ENCODE data around the gene PRKCA. TPM values are rescaled to one million over a fixed set of nuclear protein-coding genes. Genes with fewer than 3 reads are reported as not detected.

Gene PRKCA
- total RNA-seq, 2 donors from 2014 or later = 6.5 to 6.6 TPM

GRCh38 chr17:66564992-66565465 lies 262.6 kb downstream of the PRKCA start:
- H3K36me3 ChIP-seq (replicated peaks in 1 of 2; ENCODE audit: insufficient read depth in 1 of 2, low read depth in 2 of 2) = no peaks in the 10 kb centered on the region
- H3K9me3 ChIP-seq = no peaks in the 10 kb centered on the region
- TF ChIP-seq POLR2A (IDR thresholded peaks at IDR 0.05) (no peak), CTCF (IDR thresholded peaks at IDR 0.05) (no peak)
- H3K4me1 ChIP-seq = no peaks in the 10 kb centered on the region
- 87 to 88% methylated on average over 4 of the region's 4 CpGs for WGBS, 2 donors
- H3K4me3 ChIP-seq = no peak overlapping the region
- DNase-seq (no peak), ATAC-seq (no peak)
- no peak overlapping the region for H3K27ac ChIP-seq
- intact Hi-C loops (cut with DNase I) = no loop called here
- no peaks in the 10 kb centered on the region for H3K27me3 ChIP-seq

GRCh38 chr17:66567234-66568170 lies 265.1 kb downstream of the PRKCA start:
- H3K36me3 ChIP-seq (replicated peaks in 1 of 2; ENCODE audit: insufficient read depth in 1 of 2, low read depth in 2 of 2) = no peaks in the 10 kb centered on the region
- WGBS, 2 donors = 42 to 49% methylated on average over 15 of the region's 15 CpGs
- intact Hi-C loops (cut with DNase I) = no loop called here
- ATAC-seq = peak; percentile 79
- no peaks in the 10 kb centered on the region for H3K9me3 ChIP-seq
- no peak overlapping the region for H3K27ac ChIP-seq
- TF ChIP-seq POLR2A (IDR thresholded peaks at IDR 0.05) = no peak
- peak; percentile 54 to 86 (median 82) for TF ChIP-seq CTCF (IDR thresholded peaks at IDR 0.05)
- peak; percentile 75 to 89 (median 83) for DNase-seq
- H3K4me3 ChIP-seq = no peak overlapping the region
- no peaks in the 10 kb centered on the region for H3K4me1 ChIP-seq
- no peaks in the 10 kb centered on the region for H3K27me3 ChIP-seq

GRCh38 chr17:66569572-66569971 lies 267.2 kb downstream of the PRKCA start:
- intact Hi-C loops (cut with DNase I) = no loop called here

GRCh38 chr17:66570447-66571195 lies 268.2 kb downstream of the PRKCA start:
- ATAC-seq = no peak
- no peak for DNase-seq
- Histone ChIP-seq H3K27me3 (no peaks in the 10 kb centered on the region), H3K27ac (no peak overlapping the region), H3K4me3 (no peak overlapping the region), H3K9me3 (no peaks in the 10 kb centered on the region), H3K4me1 (no peaks in the 10 kb centered on the region), H3K36me3 (replicated peaks in 1 of 2; ENCODE audit: insufficient read depth in 1 of 2, low read depth in 2 of 2) (no peaks in the 10 kb centered on the region)
- WGBS, 2 donors = 68 to 75% methylated on average over 9 of the region's 9 CpGs
- intact Hi-C loops (cut with DNase I) = no loop called here
- TF ChIP-seq CTCF (IDR thresholded peaks at IDR 0.05) (no peak), POLR2A (IDR thresholded peaks at IDR 0.05) (no peak)

More at GRCh38 chr17:66569572-66569971, 267.2 kb downstream of the PRKCA start:
- no peak for TF ChIP-seq CTCF (IDR thresholded peaks at IDR 0.05)
- TF ChIP-seq POLR2A (IDR thresholded peaks at IDR 0.05) = no peak
- ATAC-seq (no peak), DNase-seq (no peak)
- Histone ChIP-seq H3K27me3 (no peaks in the 10 kb centered on the region), H3K4me1 (no peaks in the 10 kb centered on the region), H3K36me3 (replicated peaks in 1 of 2; ENCODE audit: insufficient read depth in 1 of 2, low read depth in 2 of 2) (no peaks in the 10 kb centered on the region), H3K27ac (no peak overlapping the region), H3K9me3 (no peaks in the 10 kb centered on the region), H3K4me3 (no peak overlapping the region)
- 82 to 92% methylated on average over 2 of the region's 2 CpGs for WGBS, 2 donors
